Transverse colon (tissue), 4 donors: ENCODE results near the gene LRP1B. TPM values are rescaled to one million over a fixed set of nuclear protein-coding genes. Genes with fewer than 3 reads are reported as not detected.

Experiments used
- DNase-seq: peaks from one replicate; pipeline ENCODE4 v3.0.0-alpha.2; 2019
- H3K27ac ChIP-seq, 4 donors: fragments of 200-600 bp; sonication (generic); 2 replicates each; pipeline ENCODE4 v1.5.1; 2016 to 2018; ENCODE audit warnings: inconsistent platforms in 4 of 4
- H3K27me3 ChIP-seq: fragments of 200-600 bp; sonication (generic); 2 replicates; pipeline ENCODE4 v1.5.1; 2017; ENCODE audit warnings: inconsistent platforms
- H3K36me3 ChIP-seq, 4 donors: fragments of 200-600 bp; sonication (generic); 2 replicates each; pipeline ENCODE4 v1.5.1; 2017 to 2019; ENCODE audit warnings: inconsistent platforms in 4 of 4
- H3K4me1 ChIP-seq, 4 donors: fragments of 200-600 bp; sonication (generic); 2 replicates each; pipeline ENCODE4 v1.5.1; 2017 to 2020; ENCODE audit warnings: inconsistent platforms in 4 of 4
- H3K4me3 ChIP-seq, 4 donors: fragments of 200-600 bp; sonication (generic); 1 replicate in 1 of 4; 2 replicates in 3 of 4; pipeline versions ENCODE4 v1.5.1 to v1.6.1; 2017 to 2019; ENCODE audit warnings: inconsistent platforms in 4 of 4
- H3K9me3 ChIP-seq, 2 donors: fragments of 200-600 bp; sonication (generic); 2 replicates each; pipeline ENCODE4 v1.5.1; 2017 to 2019; ENCODE audit warnings: inconsistent platforms in 2 of 2
- CTCF ChIP-seq, 5 experiments: fragments of 200-600 bp in 3 of 5; fragments of 450-650 bp in 2 of 5; sonication (generic) in 3 of 5; IDR thresholded peaks; 1 replicate in 2 of 5; 2 replicates in 3 of 5; pipeline ENCODE4 v1.5.1; 2016 to 2017; ENCODE audit warnings: antibody characterized with exemption in 5 of 5, inconsistent platforms in 3 of 5, mild to moderate bottlenecking in 2 of 5, moderate library complexity in 1 of 5
- EP300 ChIP-seq: sonication (generic); formaldehyde crosslinking; IDR thresholded peaks from one replicate; pipeline ENCODE4 v1.6.1; 2017; ENCODE audit warnings: antibody characterized with exemption, low read depth
- POLR2A ChIP-seq: fragments of 450-650 bp; IDR thresholded peaks from one replicate; pipeline ENCODE4 v1.6.1; 2016; ENCODE audit warnings: antibody characterized with exemption, mild to moderate bottlenecking, moderate library complexity
- POLR2AphosphoS5 ChIP-seq, 3 donors: sonication (generic); formaldehyde crosslinking; IDR thresholded peaks; one replicate each; pipeline ENCODE4 v1.6.1; 2016; ENCODE audit warnings: antibody characterized with exemption in 3 of 3
- WGBS, 2 donors: methylation state at CpG; one replicate each; pipeline ENCODE4 v1.1.5; 2018; ENCODE audit warnings: low coverage in 1 of 2; 5-methylcytosine and 5-hydroxymethylcytosine counted together
- in situ Hi-C, 4 donors: fragments of 200-750 bp; cut with MboI; loops; one replicate each; pipeline versions ENCODE4 v1.15.0 to v1.15.1; 2017; ENCODE audit warnings: low sequenced_read_pairs in 3 of 4, low pct_ligation_motif_present in 1 of 4, low pct_unique_long_range_greater_than_20kb in 1 of 4
- intact Hi-C: fragments of 100-400 bp; cut with DNase I; formaldehyde crosslinking; loops from one replicate; pipeline ENCODE4 v1.15.1; 2023; ENCODE audit warnings: low total_unique reads
- total RNA-seq, 4 donors: library from RNA; depleted of rRNA; stranded (reverse); fragments of >200 nt; gene quantifications; one replicate each; pipeline ENCODE4 v1.1.0, GENCODE V29; 2016

Gene LRP1B
- total RNA-seq, 4 donors from 2014 or later, result 0.48 to 5.4 (median 0.82) TPM; not detected in 1

- 35 to 53% methylated on average over 3 of the region's 3 CpGs for WGBS, 2 donors
- Histone ChIP-seq H3K36me3 (no peaks in the 10 kb centered on the region), H3K4me1 (no peaks in the 10 kb centered on the region), H3K27me3 (no peaks in the 10 kb centered on the region), H3K9me3 (no peaks in the 10 kb centered on the region), H3K4me3 (no peak overlapping the region), H3K27ac (no peak overlapping the region)
- intact Hi-C loops, result no loop called here
- in situ Hi-C loops, result no loop called here
- no peak for TF ChIP-seq POLR2AphosphoS5 (IDR thresholded peaks at IDR 0.05)
- no peak for TF ChIP-seq EP300
- TF ChIP-seq POLR2A, result no peak
- TF ChIP-seq CTCF (IDR thresholded peaks at IDR 0.05), result no peak
- DNase-seq, result no peak
Observed at GRCh38 chr2:141003967-141004657, 1126.7 kb downstream of the LRP1B start.

- in situ Hi-C loops (no loop called here), intact Hi-C loops (no loop called here)
- no peak for DNase-seq
- no peak overlapping the region for H3K27ac ChIP-seq
- no peaks in the 10 kb centered on the region for H3K9me3 ChIP-seq
- no peak for TF ChIP-seq EP300
- no peak for TF ChIP-seq CTCF (IDR thresholded peaks at IDR 0.05)
- no peak for TF ChIP-seq POLR2A
- no peak for TF ChIP-seq POLR2AphosphoS5 (IDR thresholded peaks at IDR 0.05)
- WGBS, 2 donors, result 78 to 95% methylated on average over 1 to 5 of the region's 5 CpGs
- H3K4me3 ChIP-seq, result no peak overlapping the region
- no peaks in the 10 kb centered on the region for H3K27me3 ChIP-seq
- no peaks in the 10 kb centered on the region for H3K4me1 ChIP-seq
- no peaks in the 10 kb centered on the region for H3K36me3 ChIP-seq
Observed at GRCh38 chr2:141001750-141002149, 1129.1 kb downstream of the LRP1B start.

- intact Hi-C loops (no loop called here), in situ Hi-C loops (no loop called here)
- H3K27ac ChIP-seq, result no peak overlapping the region
- DNase-seq, result no peak
- no peaks in the 10 kb centered on the region for H3K27me3 ChIP-seq
- H3K4me3 ChIP-seq, result no peak overlapping the region
- no peaks in the 10 kb centered on the region for H3K9me3 ChIP-seq
- 92 to 100% methylated on average over 1 of the region's 1 CpG for WGBS, 2 donors
- no peaks in the 10 kb centered on the region for H3K36me3 ChIP-seq
- H3K4me1 ChIP-seq, result no peaks in the 10 kb centered on the region
- no peak for TF ChIP-seq EP300
- TF ChIP-seq CTCF (IDR thresholded peaks at IDR 0.05), result no peak
- no peak for TF ChIP-seq POLR2AphosphoS5 (IDR thresholded peaks at IDR 0.05)
- TF ChIP-seq POLR2A, result no peak
Observed at GRCh38 chr2:140998577-140998976, 1132.2 kb downstream of the LRP1B start.

GRCh38 chr2:140998017-140998416 lies 1132.8 kb downstream of the LRP1B start:
- intact Hi-C loops (no loop called here), in situ Hi-C loops (no loop called here)
- Histone ChIP-seq H3K4me3 (no peak overlapping the region), H3K27me3 (no peaks in the 10 kb centered on the region), H3K36me3 (no peaks in the 10 kb centered on the region), H3K4me1 (no peaks in the 10 kb centered on the region), H3K9me3 (no peaks in the 10 kb centered on the region), H3K27ac (no peak overlapping the region)
- no peak for DNase-seq
- TF ChIP-seq EP300, result no peak

- in situ Hi-C loops, result no loop called here
- H3K4me3 ChIP-seq, result no peak overlapping the region
- DNase-seq, result no peak
- H3K27me3 ChIP-seq, result no peaks in the 10 kb centered on the region
- no peak overlapping the region for H3K27ac ChIP-seq
- no peaks in the 10 kb centered on the region for H3K36me3 ChIP-seq
- no peaks in the 10 kb centered on the region for H3K9me3 ChIP-seq
- TF ChIP-seq CTCF (IDR thresholded peaks at IDR 0.05), result no peak
- H3K4me1 ChIP-seq, result no peaks in the 10 kb centered on the region
- intact Hi-C loops, result no loop called here
Observed at GRCh38 chr2:140994856-140995255, 1136.0 kb downstream of the LRP1B start.
